Right lobe of liver (tissue), 4 donors: ENCODE measurements around the gene AMACR.

Experiments
- POLR2A ChIP-seq: fragments of 450-650 bp; IDR thresholded peaks from one replicate; pipeline ENCODE4 v1.6.1; 2017; ENCODE audit warnings: antibody characterized with exemption, mild to moderate bottlenecking
- TF ChIP-seq, protein P1 (sequence below), 4 donors: fragments of 200-600 bp in 3 of 4; fragments of 450-650 bp in 1 of 4; IDR thresholded peaks; one replicate each; pipeline versions ENCODE4 v1.5.1 to v1.8.0; 2016 to 2022; ENCODE audit warnings: antibody characterized with exemption in 4 of 4, mild to moderate bottlenecking in 2 of 4
- donor health status: DM: no; HTN: no; CAD: no.
- donor health status: DM: no; HTN: no; CAD: no.
- donor health status: DM: no; HTN: yes; CAD: no.

DNA sequence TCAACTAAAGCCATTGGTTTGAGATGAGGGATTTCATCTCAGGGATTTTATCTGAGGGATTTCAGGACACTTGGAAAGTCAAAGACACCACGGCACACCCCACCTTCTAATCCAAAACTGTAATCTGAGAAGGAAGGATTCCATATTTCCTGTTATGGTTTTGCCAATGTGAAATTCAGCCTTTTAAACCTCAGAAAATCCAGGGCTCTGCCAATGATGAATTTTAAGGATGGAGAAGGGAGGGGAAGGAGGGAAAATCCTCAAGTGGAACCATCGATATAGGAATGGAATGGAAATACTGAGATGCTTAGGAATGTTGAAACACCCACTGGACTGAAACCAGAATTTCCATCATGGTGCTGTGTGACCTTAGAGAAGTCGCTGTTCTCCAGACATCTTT is 29.9 kb upstream of the AMACR start:
- TF ChIP-seq, protein P1, sequence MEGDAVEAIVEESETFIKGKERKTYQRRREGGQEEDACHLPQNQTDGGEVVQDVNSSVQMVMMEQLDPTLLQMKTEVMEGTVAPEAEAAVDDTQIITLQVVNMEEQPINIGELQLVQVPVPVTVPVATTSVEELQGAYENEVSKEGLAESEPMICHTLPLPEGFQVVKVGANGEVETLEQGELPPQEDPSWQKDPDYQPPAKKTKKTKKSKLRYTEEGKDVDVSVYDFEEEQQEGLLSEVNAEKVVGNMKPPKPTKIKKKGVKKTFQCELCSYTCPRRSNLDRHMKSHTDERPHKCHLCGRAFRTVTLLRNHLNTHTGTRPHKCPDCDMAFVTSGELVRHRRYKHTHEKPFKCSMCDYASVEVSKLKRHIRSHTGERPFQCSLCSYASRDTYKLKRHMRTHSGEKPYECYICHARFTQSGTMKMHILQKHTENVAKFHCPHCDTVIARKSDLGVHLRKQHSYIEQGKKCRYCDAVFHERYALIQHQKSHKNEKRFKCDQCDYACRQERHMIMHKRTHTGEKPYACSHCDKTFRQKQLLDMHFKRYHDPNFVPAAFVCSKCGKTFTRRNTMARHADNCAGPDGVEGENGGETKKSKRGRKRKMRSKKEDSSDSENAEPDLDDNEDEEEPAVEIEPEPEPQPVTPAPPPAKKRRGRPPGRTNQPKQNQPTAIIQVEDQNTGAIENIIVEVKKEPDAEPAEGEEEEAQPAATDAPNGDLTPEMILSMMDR (IDR thresholded peaks at IDR 0.05): no peak
- TF ChIP-seq POLR2A: no peak
